ENCODE results near the gene GCHFR.

DNA sequence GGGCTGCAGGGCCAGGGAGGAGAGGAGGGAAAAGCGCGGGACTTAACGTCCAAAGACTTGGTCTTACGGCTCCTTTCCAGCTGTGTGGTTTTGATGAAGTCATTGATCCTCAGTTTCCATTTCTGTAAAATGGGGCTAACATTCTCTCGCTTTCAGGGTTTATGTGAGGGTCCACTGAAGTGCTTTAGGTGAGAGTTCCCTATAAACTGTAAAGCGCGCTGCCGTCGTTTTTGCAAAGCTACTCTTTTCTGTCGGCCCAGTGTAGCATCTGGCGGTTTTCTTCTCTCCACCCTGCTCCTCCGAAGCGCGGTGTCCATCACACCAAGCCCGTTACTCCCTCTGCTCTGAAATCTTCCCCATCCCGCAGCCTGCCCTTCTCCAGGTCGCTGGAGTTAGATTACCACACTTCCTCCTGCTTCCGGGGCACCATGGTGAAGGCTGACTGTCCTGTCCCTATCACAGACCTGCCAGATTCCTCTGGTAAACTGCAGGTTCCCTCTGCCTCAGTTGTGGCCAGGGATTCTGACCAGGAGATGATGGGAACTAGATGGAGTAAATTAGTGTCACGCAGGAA is 44.1 kb downstream of the GCHFR start:
- no peak for TF ChIP-seq POLR2A (IDR thresholded peaks at IDR 0.05)
- TF ChIP-seq, protein P1, sequence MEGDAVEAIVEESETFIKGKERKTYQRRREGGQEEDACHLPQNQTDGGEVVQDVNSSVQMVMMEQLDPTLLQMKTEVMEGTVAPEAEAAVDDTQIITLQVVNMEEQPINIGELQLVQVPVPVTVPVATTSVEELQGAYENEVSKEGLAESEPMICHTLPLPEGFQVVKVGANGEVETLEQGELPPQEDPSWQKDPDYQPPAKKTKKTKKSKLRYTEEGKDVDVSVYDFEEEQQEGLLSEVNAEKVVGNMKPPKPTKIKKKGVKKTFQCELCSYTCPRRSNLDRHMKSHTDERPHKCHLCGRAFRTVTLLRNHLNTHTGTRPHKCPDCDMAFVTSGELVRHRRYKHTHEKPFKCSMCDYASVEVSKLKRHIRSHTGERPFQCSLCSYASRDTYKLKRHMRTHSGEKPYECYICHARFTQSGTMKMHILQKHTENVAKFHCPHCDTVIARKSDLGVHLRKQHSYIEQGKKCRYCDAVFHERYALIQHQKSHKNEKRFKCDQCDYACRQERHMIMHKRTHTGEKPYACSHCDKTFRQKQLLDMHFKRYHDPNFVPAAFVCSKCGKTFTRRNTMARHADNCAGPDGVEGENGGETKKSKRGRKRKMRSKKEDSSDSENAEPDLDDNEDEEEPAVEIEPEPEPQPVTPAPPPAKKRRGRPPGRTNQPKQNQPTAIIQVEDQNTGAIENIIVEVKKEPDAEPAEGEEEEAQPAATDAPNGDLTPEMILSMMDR (IDR thresholded peaks at IDR 0.05), result no peak
